ENCODE results near the gene PLXNA4. TPM values are rescaled to one million over a fixed set of nuclear protein-coding genes. Genes with fewer than 3 reads are reported as not detected.
A peak's percentile ranks its signal among the peaks of the same experiment; 100 is the strongest.

PLXNA4 gene
- total and polyA plus RNA-seq, 12 donors, result 0.83 to 17.0 (median 11.5) TPM

DNA sequence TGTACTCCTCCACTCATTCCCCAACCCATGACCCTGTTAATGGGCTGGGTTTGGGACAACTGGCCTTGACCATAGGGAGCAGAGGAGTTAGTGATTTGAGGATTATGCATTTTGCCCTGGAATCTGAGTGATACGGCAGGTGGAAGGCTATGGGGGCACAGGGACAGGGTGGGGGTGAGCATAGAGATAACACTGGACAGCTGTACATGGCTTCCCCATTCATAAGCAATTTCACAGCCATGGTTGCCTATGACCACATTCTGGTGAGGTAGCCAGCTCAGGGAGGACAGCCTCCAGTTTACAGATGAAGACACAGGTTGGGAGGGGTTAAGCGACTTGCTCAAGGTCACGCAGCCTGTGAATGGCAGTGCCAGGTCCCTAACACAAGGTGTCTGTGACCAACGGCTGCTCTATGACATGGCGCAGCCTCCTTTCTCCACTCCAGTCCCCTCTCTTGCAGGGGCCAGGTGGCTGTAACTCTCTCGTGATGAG lies 319.5 kb downstream of the PLXNA4 start:
- 67 to 71% methylated on average over 6 of the region's 6 CpGs for WGBS, 2 donors
- no peak overlapping the region for H3K4me3 ChIP-seq
- TF ChIP-seq, protein P1, sequence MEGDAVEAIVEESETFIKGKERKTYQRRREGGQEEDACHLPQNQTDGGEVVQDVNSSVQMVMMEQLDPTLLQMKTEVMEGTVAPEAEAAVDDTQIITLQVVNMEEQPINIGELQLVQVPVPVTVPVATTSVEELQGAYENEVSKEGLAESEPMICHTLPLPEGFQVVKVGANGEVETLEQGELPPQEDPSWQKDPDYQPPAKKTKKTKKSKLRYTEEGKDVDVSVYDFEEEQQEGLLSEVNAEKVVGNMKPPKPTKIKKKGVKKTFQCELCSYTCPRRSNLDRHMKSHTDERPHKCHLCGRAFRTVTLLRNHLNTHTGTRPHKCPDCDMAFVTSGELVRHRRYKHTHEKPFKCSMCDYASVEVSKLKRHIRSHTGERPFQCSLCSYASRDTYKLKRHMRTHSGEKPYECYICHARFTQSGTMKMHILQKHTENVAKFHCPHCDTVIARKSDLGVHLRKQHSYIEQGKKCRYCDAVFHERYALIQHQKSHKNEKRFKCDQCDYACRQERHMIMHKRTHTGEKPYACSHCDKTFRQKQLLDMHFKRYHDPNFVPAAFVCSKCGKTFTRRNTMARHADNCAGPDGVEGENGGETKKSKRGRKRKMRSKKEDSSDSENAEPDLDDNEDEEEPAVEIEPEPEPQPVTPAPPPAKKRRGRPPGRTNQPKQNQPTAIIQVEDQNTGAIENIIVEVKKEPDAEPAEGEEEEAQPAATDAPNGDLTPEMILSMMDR (IDR thresholded peaks at IDR 0.05), result no peak
- DNase-seq (no peak), ATAC-seq (peak in 2 of 8 donors; percentile 21 to 30)
- H3K36me3 ChIP-seq, result no peaks in the 10 kb centered on the region
- intact Hi-C loops (cut with DNase I), result loop anchor here in 9 of 10 donors (5.0 to 10.0 kb wide), 3 partner anchors 252 to 312 kb away; no protein-coding TSS in a partner anchor
- H3K27me3 ChIP-seq, result no peaks in the 10 kb centered on the region
- peak overlapping the region in 1 of 10 donors; percentile 33 for H3K27ac ChIP-seq
- no peaks in the 10 kb centered on the region for H3K9me3 ChIP-seq
- H3K4me1 ChIP-seq, result peaks cover 0 to 43% (median 17%) of the 10 kb centered on the region in 9 donors

DNA sequence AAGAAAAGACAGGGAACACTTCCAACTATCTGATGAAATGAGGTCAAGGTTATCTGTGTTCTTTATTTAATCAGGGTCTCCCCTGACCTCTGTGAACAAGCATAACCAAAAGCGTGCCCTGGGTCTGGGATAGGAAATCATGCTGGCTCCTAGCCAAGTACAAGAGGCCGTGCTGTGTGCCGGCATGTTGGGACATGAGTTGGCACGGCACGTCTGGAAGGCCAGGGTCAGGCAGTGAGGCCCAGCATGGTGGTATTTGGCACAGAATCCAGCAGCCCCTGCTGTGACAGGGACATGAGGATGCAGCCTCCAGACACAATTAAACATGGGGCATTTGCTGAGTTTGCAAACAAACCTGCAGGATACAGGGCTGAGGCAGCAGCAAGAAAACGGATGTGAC lies 320.4 kb downstream of the PLXNA4 start:
- Histone ChIP-seq H3K4me3 (no peak overlapping the region), H3K9me3 (no peaks in the 10 kb centered on the region), H3K27ac (peak overlapping the region in 4 of 10 donors; percentile 29 to 65 (median 38)), H3K36me3 (no peaks in the 10 kb centered on the region), H3K4me1 (peaks cover 3 to 52% (median 24%) of the 10 kb centered on the region in 9 donors), H3K27me3 (no peaks in the 10 kb centered on the region)
- TF ChIP-seq, protein P1 (IDR thresholded peaks at IDR 0.05), result no peak
- DNase-seq, result peak; percentile 24 to 52
- WGBS, 2 donors, result 19 to 23% methylated on average over 6 of the region's 6 CpGs
- intact Hi-C loops (cut with DNase I), result loop anchor here in 9 of 10 donors (5.0 to 10.0 kb wide), 3 partner anchors 251 to 311 kb away; no protein-coding TSS in a partner anchor
- ATAC-seq, result peak; percentile 43 to 79 (median 68)

DNA sequence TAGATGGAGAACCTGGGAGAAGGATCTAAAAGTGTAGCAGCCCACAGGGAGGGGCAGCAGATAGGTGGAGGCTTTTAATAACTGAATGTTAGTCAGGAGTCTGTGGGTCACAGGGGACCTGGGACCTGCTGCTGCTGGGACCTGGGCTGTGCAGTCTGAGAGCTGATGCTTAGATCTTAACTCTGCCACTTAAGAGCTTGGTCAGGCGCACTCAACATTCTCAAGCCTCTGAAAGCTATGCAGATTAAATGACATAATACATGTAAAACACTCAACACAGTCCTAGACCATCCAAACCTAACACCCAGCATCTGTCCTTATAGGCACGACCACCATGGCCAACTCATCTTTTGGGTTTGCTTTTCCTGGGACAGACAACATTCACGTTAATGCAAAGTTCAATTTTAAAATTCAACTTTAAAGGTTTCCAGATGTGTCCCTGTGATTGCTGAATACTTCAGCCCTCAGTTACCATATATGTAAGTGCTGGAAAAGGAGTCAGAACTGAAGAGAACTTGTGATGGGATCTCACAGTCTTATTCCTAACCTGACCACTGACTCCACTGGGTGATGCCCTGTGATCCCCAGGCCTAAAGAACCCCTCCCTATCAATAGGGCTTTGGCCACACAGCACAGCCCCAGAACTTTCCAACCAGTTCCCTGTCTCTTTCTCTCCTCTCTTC lies 321.0 kb downstream of the PLXNA4 start:
- intact Hi-C loops (cut with DNase I), result loop anchor here in 9 of 10 donors (5.0 to 10.0 kb wide), 3 partner anchors 250 to 310 kb away; no protein-coding TSS in a partner anchor
- peak overlapping the region in 4 of 10 donors; percentile 29 to 65 (median 38) for H3K27ac ChIP-seq

DNA sequence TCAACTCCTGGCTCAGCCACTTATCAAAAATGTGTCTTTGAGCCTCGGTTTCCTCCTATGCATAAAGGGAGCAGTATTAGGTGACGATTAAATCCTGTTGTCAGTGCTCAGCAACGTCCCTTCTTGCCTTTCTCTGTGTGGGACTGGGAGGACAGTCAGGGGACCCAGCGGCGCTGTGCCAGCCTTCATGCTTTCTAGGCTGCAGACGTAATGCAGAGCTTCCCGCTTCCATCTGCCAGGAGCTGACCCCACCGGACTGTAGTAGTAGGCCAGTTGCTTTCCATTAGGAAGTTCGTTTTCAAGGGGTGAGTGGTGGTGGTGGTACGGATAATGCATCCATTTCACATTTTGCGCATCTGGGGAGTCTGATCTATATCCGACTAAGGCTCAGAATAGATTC lies 321.8 kb downstream of the PLXNA4 start:
- ATAC-seq (no peak), DNase-seq (no peak)
- no peaks in the 10 kb centered on the region for H3K27me3 ChIP-seq
- no peak overlapping the region for H3K4me3 ChIP-seq
- no peak overlapping the region for H3K27ac ChIP-seq
- peaks cover 3 to 67% (median 37%) of the 10 kb centered on the region in 9 donors for H3K4me1 ChIP-seq
- no peaks in the 10 kb centered on the region for H3K36me3 ChIP-seq
- WGBS, 2 donors, result 75 to 86% methylated on average over 12 of the region's 12 CpGs
- TF ChIP-seq, protein P1 (IDR thresholded peaks at IDR 0.05), result no peak
- no peaks in the 10 kb centered on the region for H3K9me3 ChIP-seq
- intact Hi-C loops (cut with DNase I), result loop anchor here in 9 of 10 donors (5.0 to 10.0 kb wide), 3 partner anchors 250 to 310 kb away; no protein-coding TSS in a partner anchor

More for the DNA sequence above, 321.0 kb downstream of the PLXNA4 start:
- Histone ChIP-seq H3K4me3 (no peak overlapping the region), H3K9me3 (no peaks in the 10 kb centered on the region), H3K27me3 (no peaks in the 10 kb centered on the region), H3K4me1 (peaks cover 3 to 59% (median 31%) of the 10 kb centered on the region in 9 donors), H3K36me3 (no peaks in the 10 kb centered on the region)
- WGBS, 2 donors, result 72 to 84% methylated on average over 3 of the region's 3 CpGs
- DNase-seq (no peak), ATAC-seq (no peak)
- TF ChIP-seq, protein P1 (IDR thresholded peaks at IDR 0.05), result no peak

Data from heart right ventricle (tissue), 16 donors.